Fibroblast of the conjunctiva (primary cell): ENCODE measurements around the gene FBXW7.

Experiments
- DNase-seq: peaks from one replicate; pipeline ENCODE4 v3.0.0-alpha.2; 2010; ENCODE audit warnings: low read depth

The FBXW7 gene

DNA sequence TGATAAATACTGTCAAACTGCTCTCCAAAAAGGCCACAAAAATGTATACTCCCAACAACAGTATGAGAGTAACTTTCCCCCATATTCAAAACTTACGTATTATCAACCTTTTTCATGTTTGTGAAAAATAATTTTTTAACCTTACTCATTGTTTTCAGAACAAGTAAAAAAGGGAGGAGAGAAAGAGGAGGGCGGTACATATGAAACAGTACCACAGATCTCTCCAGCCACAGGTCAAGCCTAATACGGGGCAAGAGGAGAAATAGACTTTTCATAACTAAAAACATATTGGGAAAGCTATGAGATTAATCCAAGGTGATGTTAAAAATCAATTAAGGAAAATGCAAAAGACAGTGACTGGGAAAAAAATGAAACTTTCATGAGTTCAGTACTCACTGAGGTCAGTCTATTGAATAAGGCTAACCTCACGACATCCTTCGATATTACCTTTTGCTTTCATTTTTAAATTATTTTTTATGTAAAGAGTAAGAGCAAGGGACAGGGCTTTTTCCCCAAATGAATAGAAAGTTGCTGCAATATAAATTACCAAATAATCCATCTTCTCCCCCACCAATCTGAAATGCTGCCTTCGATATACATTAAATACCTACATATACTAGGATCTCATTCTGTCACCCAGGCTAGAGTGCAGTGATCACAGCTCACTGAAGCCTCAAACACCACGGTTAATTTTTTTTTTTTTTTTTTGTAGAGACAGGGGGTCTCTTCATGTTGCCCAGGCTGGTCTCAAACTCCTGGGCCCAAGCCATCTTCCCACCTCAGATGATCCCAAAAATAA is 25.3 kb downstream of the FBXW7 start:
- no peak for DNase-seq

DNA sequence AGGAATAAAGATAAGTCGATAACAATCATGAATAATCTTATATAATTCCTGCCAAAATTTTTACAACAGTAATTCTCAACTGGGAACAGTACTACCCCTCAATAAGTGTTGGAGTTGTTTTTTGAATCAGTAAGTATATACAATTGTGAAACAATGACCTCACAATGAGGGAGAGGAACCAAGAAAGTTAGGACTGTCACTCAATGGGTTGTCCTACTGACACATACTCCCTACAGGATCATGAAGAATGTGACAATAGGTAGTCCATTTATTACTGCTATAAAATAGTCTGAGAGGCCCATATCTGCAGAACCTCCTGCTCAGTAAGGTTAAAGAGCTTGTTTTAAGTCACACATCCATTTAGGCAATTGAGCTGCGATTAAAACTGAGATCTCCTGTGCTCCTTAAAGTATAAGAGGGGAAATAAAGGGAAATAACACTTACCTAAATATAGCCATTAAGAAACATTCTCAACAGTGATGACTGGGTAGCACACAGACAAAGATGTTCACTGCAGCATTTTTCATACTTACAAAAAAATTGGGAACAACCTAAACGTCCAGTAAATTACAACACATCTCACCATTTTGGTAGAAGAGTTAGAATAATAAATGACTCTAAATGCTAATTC is 26.2 kb downstream of the FBXW7 start:
- no peak for DNase-seq

DNA sequence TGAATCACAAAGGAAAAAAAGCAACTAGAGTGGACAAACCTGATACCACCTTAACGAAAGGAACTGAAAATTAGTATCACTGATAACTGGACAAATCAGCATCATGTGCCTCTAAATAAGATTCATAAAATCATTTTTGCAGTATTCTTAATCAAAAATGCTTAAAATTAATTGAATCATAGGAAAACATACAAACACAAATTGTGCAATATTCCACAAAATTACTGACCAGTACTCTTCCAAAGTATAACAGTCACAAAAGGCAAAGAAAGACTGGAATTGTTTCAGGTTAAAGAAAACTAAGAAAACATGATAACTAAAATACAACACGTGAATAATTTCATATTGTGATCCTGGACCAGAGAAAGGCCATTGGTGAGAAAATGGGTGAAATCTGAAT is 27.1 kb downstream of the FBXW7 start:
- no peak for DNase-seq

DNA sequence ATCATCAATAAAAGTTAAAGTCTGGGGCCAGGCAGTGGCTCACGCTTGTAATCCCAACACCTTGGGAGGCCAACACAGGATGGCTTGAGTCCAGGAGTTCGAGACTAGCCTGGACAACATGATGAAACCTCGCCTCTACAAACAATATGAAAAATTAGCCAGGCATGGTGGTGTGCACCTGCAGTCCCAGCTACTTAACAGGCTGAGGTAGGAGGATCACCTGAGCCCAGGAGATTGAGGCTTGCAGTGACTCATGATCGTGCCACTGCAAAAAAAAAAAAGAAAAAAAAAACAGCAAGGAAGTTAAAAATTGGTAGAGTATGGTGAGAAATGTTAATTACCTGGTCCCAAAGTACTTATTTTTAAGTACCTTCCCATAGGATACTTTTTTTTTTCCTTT is 27.5 kb downstream of the FBXW7 start:
- no peak for DNase-seq

DNA sequence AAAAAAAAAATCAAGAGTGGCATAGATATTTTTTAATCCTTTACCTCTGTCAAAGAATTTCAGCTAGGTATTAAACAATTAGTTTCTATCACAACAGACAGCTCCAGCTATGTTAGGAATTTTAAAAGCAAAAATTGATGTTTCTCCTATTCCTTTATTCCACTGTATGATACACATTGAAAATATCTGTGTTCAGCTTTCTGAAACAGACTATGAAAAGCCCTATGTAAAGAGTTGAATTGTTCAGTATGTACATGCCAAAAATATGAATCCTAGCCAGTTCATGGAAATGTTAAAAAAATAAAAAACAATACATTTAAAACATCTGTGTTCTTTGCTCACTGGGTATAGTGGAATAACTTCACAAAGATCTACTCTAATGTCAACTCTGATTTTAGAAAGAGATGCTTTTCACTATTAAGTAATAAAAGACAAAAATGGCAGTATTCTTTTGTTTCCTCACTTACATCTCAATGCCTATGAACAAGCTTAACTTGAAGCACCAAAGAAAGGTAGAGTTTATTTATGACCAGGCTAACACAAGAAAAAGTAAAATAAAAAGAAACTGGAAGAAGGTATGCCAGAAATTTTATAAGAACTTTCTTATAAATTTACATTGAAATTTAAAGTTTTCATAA is 32.1 kb downstream of the FBXW7 start:
- no peak for DNase-seq

DNA sequence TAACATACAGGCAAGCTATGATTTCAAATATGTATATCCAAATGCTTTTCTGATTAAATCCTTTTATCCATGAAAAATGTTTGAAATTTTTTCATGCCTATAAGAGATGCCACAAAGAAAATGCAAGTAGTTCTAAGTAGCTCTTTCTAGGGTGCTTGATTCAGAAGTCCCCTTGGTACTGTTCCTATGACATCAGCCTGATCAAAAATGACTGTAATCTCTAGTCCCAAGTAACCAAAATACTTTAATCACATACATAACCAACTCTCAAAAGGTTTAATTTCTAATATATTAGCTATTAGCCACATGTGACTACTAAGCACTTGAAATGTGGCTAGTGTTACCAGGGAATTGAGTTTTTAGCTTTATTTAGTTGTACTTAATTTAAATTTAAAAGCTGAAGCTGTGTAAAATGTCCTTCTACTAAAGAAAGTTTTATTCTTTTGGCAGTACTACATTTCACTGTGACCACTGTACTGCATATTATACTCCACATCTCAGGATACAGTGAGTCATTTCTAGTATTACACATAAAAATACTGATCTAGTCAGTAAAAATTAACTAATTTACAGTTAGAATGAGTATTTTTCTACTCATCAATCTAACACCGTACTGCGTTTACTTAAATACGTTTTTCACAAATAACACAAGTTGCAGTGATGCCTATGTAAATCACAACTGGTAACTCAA is 33.9 kb downstream of the FBXW7 start:
- DNase-seq, result no peak

DNA sequence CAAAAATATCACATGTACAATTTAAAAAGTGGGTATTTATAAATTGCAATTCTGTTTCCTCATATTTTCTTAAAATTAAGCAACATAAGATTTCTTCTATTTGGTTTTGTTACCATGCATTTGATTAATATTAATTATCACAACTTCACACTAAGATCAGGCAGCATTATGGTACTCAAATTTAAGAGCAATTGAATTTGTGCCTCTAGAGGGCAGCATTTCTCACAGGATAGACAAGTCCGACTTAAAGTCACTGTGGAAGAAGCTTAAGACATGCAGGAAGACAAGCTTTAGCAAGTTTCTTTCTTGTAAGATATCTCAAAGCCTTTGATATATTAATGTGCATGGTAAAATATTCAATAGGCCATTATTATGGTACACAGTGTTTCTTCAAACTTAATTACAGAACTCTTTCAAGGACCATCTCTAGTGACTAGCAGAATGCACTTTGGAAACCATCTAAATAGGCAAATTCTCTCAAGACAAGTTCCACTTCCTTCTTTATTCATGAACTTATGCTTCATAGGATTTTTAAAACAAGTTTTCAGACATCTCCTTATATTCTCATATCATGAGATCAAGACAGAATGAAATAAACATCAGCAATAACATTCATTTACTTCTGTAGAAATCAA is 35.0 kb downstream of the FBXW7 start:
- DNase-seq, result peak; percentile 91

DNA sequence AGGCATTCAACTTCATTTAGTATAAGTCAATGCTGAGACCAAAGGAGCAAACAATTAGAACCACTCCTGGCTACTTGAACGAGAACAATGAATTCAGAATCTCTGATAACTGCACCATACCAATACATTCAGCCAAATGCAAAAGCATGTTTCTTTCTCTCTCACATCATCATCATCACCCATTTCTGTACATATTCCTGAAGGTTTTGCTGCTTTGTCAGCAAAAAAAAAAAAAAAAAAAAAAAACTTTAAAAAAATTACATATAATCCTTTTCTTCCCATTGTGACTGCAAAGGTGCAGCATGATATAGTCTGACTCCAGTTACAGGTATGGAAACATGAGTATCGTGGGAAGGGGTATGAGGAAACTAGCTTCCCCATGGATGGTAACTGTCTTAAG is 35.6 kb downstream of the FBXW7 start:
- DNase-seq, result no peak

DNA sequence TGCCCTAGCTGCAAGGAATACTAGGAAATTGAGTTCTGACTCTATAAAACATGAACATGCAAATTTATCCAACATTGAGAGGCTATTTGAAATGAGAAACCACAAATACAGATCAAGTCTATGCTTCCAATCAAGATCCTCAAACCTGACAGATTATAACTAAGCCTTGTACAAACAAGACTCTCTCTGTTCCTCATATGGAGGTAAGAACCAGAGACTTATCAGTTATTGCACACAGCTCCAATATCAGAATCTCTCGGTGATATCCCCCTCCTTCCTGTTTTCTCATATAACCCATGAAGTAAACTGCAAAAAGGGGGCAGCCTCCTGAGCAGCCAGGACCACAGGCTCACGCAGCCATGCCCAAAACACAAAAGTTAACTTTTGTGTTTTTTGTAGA is 36.5 kb downstream of the FBXW7 start:
- DNase-seq, result no peak

DNA sequence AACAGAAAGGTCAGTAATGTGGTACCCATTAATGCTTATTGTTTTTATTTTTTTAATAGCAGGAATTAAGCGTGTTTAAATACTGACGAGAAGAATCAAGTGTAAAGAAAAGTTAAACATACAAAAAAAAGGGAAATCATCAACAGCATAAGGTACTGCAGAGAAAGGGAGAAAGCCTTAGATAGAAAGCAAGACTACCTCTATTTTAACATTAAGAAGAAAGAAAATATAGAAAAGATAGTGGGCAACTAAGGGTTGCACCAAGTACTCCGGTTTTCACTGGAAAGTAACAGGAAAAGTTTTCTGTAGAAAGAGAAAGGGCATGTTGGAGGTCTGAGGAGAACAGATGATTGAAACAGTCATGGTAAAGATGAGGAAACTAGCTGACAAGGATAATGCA is 41.9 kb downstream of the FBXW7 start:
- DNase-seq, result no peak

DNA sequence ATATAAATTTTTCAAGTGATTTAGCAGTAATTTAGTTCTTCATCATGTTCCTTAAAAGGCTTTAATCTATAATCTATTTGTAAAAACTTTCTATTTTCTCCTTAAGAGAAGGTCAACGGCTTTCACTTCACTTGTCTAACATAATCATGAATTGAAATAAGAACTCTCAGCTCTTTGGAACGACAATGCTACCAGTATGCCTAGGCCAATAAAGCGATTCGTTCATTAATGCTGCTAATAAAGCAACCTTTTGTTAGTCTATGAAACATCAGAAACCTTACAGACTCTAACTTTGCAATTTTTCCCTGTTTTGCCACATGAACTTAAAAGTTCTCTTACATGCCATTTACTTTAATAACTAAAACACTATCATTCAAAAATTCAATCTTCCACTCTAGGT is 47.6 kb downstream of the FBXW7 start:
- no peak for DNase-seq

DNA sequence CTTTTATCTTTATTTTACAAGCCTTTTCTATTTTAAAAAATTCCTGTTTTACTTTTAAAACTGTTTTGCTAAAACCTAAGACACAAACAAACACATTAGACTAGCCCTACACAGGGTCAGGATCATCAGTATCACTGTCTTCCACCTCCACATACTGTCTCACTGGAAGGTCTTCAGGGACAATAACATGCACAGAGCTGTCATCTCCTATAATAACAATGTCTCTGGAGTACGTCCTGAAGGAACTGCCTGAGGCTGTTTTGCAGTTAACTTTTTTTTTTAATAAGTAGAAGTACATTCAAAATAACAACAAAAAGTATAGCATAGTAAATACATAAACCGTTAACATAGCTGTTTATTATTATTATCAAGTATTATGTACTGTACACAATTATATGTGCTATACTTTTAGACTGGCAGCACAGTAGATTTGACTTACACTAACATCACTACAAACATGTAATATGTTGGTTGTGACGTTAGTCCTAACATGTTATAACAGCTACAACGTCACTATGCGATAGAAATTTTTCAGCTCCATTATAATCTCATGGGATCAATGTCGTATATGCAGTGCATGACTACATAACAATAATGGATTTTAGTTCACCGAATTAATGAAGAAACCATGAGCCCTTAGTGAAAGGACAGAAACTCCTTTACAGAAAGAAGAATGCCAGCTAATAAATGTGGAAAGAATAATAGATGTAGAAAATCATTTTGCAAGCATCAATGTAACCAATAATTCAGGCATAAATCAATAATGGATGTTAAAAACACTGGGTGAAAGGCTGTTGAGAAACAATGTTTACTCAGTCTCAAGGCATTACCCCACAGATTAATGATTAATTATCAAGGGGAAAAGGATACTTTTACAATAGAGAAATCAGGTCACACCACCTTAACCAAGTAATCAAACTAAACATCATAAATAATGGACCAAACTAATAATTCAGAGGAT is 49.2 kb downstream of the FBXW7 start:
- no peak for DNase-seq

DNA sequence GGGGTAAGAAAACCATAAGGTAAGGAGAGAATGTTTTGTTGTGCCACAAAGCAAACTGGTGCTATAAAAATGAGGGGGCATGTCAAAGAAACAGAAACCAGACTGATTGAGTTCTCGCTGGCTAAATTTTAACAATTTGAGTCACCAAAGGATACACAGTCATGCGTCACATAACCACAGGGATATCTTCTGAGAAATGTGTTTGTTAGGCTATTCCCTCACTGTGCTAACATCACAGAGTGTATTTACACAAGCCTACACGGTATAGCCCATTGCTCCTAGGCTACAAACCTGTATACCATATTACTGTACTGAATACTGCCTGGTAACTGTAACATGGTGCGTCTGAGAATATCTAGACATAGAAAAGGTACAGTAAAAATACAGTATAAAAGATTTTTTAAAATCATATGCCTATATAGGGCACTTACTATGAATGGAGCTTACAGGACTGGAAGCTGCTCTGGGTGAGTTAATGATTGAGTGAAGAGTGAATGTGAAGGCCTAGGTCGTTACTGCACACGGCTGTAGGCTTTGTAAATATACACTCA is 50.1 kb downstream of the FBXW7 start:
- no peak for DNase-seq

DNA sequence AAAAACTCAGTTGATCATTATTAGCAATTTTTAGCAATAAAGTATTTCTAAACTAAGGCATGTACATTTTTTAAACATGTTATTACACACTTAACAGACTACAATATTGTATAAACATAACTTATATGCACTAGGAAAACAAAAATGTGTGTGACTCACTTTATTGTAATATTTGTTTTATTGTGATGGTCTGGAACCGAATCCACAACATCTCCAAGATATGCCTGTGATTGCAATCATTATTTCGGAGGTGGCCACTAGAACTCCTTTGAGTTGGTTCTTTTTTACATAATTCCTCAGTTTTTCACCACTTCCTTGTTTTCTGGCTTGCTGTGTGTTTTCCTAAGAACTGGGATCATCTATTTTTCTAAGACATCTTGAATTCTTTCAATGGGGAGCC is 53.7 kb downstream of the FBXW7 start:
- no peak for DNase-seq

DNA sequence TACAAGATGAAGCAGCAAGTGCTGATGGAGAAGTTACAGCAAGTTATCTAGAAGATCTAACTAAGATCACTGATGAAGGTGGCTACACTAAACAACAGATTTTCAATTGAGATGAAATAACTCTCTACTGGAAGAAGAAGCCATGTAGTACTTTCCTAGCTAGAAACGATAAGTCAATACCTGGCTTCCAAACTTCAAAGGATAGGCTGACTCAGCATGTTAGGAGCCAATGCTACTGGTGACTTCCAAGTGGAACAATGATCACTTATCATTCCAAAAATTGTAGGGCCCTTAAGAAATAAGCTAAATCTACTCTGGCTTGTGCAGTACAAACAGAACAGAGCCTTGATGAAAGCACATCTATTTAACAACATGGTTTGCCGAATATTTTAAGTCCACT is 55.0 kb downstream of the FBXW7 start:
- no peak for DNase-seq

DNA sequence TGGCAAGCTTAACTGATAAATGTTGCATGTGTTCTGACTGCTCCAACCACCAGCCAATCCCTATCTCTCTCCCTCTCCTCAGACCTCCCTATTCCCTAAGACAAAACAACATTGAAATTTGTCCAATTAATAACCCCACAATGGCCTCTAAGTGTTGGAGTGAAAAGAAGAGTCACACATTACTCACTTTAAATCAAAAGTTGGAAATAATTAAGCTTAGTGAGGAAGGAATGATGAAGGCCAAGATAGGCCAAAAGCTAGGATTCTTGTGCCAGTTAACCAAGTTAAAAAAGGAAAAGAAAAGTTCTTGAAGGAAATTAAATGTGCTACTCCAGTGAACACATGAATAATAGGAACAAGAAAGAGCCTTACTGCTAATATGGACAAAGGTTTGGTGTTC is 55.6 kb downstream of the FBXW7 start:
- no peak for DNase-seq

DNA sequence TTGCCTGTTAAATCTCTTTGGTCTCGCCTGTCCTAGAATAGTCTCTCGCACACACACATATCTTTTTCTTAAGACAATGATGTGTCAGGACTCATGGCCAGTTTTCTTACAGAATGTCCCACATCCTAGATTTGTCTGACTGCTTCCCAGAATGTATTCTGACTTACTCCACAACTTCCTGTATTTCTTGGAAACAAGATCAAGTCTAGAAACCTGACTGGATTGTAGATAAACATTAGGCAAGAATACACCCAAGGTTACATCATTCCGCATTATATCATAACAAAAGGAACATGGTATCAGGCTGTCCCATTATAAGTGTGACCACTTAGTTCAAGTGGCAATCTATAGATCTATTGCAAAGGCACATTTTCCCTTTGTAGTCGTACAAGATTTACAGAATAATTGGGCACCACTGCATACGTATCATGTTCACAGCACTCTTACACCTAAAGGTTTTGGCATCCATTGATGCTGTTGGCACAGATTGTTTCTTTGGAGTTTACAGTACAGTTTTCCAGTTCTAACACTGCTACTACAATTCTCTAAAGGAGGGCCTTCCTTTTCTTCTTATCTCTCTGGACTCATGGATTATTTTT is 56.4 kb downstream of the FBXW7 start:
- DNase-seq, result no peak

DNA sequence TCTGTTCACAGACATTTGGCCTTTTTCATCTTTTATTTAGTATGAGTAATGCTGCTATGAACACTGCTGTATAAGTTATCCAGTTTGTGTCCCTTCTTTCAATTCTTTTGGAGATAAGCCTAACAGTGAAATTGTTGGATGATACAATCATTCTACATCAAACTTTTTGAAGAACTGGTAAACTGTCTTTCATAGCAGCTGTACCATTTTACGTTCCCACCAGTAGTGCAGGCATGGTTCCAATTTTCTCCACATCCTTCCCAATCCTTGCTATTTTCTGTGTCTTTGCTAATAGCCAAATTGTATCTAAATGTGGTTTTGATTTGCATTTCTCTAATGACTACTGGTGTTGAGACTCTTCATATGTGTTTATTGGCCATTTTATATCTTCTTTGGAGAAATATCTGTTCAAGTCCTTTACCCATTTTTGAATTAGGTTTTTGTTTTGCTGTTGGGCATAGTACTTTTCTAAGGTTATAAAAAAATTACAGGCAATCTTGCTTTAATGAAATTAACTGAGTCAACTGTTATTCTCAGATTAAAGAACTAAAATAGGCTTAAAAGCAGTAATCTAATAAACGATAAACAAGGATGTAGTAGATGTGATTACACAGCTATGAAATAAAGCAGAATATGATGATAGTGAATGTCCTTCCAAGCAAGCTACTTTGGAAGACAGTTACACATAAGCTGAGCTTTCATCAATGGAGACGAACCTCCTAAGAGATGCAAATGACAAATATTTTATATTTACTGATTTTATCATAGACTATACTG is 57.2 kb downstream of the FBXW7 start:
- DNase-seq, result no peak

DNA sequence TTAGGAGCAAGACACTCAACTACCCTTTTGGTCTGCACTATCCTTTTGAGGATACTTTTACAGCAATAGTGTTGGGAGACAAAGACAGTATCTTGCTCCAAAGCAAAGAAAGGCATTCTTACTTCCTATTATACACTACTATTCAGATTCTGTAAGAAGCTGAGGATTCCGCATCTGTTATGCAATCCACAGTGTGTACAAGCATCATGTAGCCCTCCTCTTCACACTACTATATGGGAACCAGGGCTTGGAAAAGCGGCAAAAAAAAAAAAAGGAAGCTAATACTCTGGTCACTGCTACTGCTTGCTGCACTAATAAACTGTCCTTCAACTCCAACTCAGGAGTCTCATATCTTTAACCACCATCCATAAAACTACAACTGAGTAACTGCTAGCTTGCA is 59.1 kb downstream of the FBXW7 start:
- no peak for DNase-seq
